Activated CD4-positive, CD25-positive, alpha-beta regulatory T cell (primary cell): ENCODE data around the gene MATCAP1.

Experiments used
- DNase-seq, 4 experiments: peaks; one replicate each; lab custom pipeline; 2025; lab: John Stamatoyannopoulos, UW

Gene MATCAP1

GRCh38 chr16:67128417-67128816 lies 55.3 kb downstream of the MATCAP1 start:
- no peak for DNase-seq
